HepG2 (cell line): ENCODE results near the gene PSMC3IP. TPM values are rescaled to one million over a fixed set of nuclear protein-coding genes. Genes with fewer than 3 reads are reported as not detected.

Experiments used
- ARNT2 ChIP-seq: sonication (generic); formaldehyde crosslinking; IDR thresholded peaks from 2 replicates; pipeline ENCODE4 v1.8.0; 2022; ENCODE audit warnings: mild to moderate bottlenecking, low read depth, missing genetic modification reagents, moderate library complexity
- GZF1 ChIP-seq: sonication (generic); formaldehyde crosslinking; IDR thresholded peaks from 2 replicates; pipeline ENCODE4 v1.5.1; 2020; ENCODE audit warnings: mild to moderate bottlenecking, missing genetic modification reagents
- HBP1 ChIP-seq: IDR thresholded peaks from 2 replicates; pipeline ENCODE4 v1.6.1; 2016; ENCODE audit warnings: low read depth, control low read depth
- KDM1A ChIP-seq: IDR thresholded peaks from 2 replicates; pipeline ENCODE4 v1.6.1; 2016; ENCODE audit warnings: missing compliant biosample characterization
- MAFF ChIP-seq: IDR thresholded peaks from 2 replicates; pipeline ENCODE4 v1.6.1; 2011; ENCODE audit warnings: low read depth, low read length, improper control_type of control experiment
- NAIF1 ChIP-seq: sonication (generic); formaldehyde crosslinking; IDR thresholded peaks from 2 replicates; pipeline ENCODE4 v1.5.0; 2020; ENCODE audit warnings: mild to moderate bottlenecking, missing genetic modification reagents, borderline replicate concordance
- POGK ChIP-seq: sonication (generic); formaldehyde crosslinking; conservative IDR thresholded peaks from 2 replicates; pipeline ENCODE4 v1.8.0; 2022; ENCODE audit warnings: mild to moderate bottlenecking, moderate library complexity, missing genetic modification reagents
- RBM22 ChIP-seq: fragments of 200-400 bp; formaldehyde crosslinking; optimal IDR thresholded peaks from 2 replicates; pipeline ENCODE3; 2017; ENCODE audit warnings: mild to moderate bottlenecking, low read length, moderate library complexity
- RFX5 ChIP-seq: IDR thresholded peaks from 2 replicates; pipeline ENCODE4 v1.6.1; 2011; ENCODE audit warnings: low read depth, low read length, improper control_type of control experiment
- TBX2 ChIP-seq: sonication (generic); formaldehyde crosslinking; IDR thresholded peaks from 2 replicates; pipeline ENCODE4 v1.5.0; 2020; ENCODE audit warnings: missing genetic modification reagents, mild to moderate bottlenecking, borderline replicate concordance
- ZBTB21 ChIP-seq: sonication (generic); formaldehyde crosslinking; IDR thresholded peaks from 2 replicates; pipeline ENCODE4 v1.4.0; 2020; ENCODE audit warnings: missing genetic modification reagents
- ZC3H4 ChIP-seq: sonication (generic); formaldehyde crosslinking; IDR thresholded peaks from 2 replicates; pipeline ENCODE4 v1.4.0; 2020; ENCODE audit warnings: missing genetic modification reagents, borderline replicate concordance
- ZNF274 ChIP-seq: sonication (generic); formaldehyde crosslinking; IDR thresholded peaks from 2 replicates; pipeline ENCODE4 v1.5.1; 2020; ENCODE audit warnings: mild to moderate bottlenecking, missing genetic modification reagents
- ZSCAN20 ChIP-seq: sonication (generic); formaldehyde crosslinking; IDR thresholded peaks from 2 replicates; pipeline ENCODE4 v1.4.0; 2020; ENCODE audit warnings: missing genetic modification reagents, mild to moderate bottlenecking, borderline replicate concordance
- polyA plus RNA-seq, 8 experiments: library from polyadenylated mRNA; depleted of rRNA in 3 of 8; stranded (reverse) in 7 of 8; unstranded in 1 of 8; fragments of >200 nt; fragmentation: Illumina TruSeq in 4 of 8; extraction: Trizol in 4 of 8; gene quantifications; 2 replicates each; pipeline versions ENCODE4 v1.2.1 to v1.2.3, GENCODE V29; 2011 to 2016; ENCODE audit warnings: low read depth in 4 of 8, missing spikeins in 1 of 8, mixed read lengths in 1 of 8; ENCODE audit not compliant: insufficient read depth in 1 of 8
- total RNA-seq, 5 experiments: library from RNA; depleted of rRNA; stranded (reverse); fragments of >200 nt; fragmentation: Illumina TruSeq; extraction: Trizol; gene quantifications; 2 replicates each; pipeline ENCODE4 v1.2.3, GENCODE V29; 2016; ENCODE audit warnings: low read depth in 1 of 5
- TF ChIP-seq, protein P1 (sequence below): sonication (generic); formaldehyde crosslinking; IDR thresholded peaks from 2 replicates; pipeline ENCODE4; 2020; ENCODE audit warnings: missing genetic modification reagents, mild to moderate bottlenecking, borderline replicate concordance
- TF ChIP-seq, protein P2 (sequence below): sonication (generic); formaldehyde crosslinking; IDR thresholded peaks from 2 replicates; pipeline ENCODE4 v1.4.0; 2020; ENCODE audit warnings: missing genetic modification reagents, low read depth, mild to moderate bottlenecking, borderline replicate concordance
- TF ChIP-seq, protein P3 (sequence below): sonication (generic); formaldehyde crosslinking; IDR thresholded peaks from 2 replicates; pipeline ENCODE4 v1.8.1; 2023; ENCODE audit warnings: mild to moderate bottlenecking, missing genetic modification reagents

Gene PSMC3IP
- total and polyA plus RNA-seq, 2 of the 13 experiments (the other 11 are each of a cell fraction or from before 2014, with no cell fraction given), result 6.5 to 22.4 TPM

DNA sequence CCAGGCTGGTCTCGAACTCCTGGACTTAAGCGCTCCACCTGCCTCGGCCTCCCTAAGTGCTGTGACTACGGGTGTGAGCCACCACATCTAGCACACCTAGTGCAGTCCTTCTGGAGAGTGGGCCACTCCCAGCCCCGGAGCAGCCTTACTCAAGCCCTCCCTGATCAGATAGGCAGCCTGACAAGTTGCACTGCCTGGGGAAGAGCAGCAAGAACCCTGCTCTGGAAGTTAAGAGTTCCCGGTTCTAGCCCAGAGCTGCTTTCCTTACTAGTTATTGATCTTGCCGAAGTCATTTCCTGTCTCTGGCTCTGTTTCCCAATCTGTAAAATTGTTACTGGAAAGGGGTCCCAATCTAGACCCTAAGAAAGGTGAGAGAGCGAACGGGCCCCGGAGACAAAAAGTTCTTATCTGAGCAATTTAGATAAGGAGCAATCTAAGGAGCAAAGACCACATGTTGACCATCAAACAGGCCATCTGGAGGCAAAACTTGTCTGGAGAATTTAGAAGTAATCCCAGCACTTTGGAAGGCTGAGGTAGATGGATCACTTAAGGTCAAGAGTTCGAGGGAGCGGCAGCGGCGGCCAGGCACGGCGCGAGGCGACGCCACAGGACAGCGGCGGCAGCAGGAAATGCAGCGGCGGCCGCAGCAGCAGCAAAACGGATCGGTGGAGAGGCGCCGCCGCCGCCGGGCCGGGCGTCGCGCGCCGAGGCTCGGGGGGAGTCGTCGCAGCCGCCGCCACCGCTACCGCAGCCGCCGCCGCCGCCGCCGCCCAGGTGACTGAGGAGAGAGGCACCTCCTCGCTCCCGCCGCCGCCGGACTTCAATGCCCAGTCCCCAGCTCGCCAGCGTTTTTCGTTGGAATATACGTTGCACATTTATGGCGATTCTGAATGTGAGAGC, 45.8 kb downstream of the PSMC3IP start (continued):
- TF ChIP-seq, protein P1, sequence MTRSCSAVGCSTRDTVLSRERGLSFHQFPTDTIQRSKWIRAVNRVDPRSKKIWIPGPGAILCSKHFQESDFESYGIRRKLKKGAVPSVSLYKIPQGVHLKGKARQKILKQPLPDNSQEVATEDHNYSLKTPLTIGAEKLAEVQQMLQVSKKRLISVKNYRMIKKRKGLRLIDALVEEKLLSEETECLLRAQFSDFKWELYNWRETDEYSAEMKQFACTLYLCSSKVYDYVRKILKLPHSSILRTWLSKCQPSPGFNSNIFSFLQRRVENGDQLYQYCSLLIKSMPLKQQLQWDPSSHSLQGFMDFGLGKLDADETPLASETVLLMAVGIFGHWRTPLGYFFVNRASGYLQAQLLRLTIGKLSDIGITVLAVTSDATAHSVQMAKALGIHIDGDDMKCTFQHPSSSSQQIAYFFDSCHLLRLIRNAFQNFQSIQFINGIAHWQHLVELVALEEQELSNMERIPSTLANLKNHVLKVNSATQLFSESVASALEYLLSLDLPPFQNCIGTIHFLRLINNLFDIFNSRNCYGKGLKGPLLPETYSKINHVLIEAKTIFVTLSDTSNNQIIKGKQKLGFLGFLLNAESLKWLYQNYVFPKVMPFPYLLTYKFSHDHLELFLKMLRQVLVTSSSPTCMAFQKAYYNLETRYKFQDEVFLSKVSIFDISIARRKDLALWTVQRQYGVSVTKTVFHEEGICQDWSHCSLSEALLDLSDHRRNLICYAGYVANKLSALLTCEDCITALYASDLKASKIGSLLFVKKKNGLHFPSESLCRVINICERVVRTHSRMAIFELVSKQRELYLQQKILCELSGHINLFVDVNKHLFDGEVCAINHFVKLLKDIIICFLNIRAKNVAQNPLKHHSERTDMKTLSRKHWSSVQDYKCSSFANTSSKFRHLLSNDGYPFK (CRISPR knock-in tag), result 0 out of 2 replicates have a peak, but pooled peaks have one; percentile 33
- TF ChIP-seq ZBTB21 (CRISPR knock-in tag) (no peak), ZC3H4 (CRISPR knock-in tag) (no peak), RFX5 (no peak), RBM22 (no peak), TBX2 (no peak), ZSCAN20 (CRISPR knock-in tag) (no peak), GZF1 (CRISPR knock-in tag) (no peak), ZNF274 (CRISPR knock-in tag) (0 out of 2 replicates have a peak, but pooled peaks have one; percentile 4), POGK (CRISPR knock-in tag) (peak; percentile 20; the same call in 1 of the 2 replicates), ARNT2 (CRISPR knock-in tag) (no peak), KDM1A (CRISPR knock-in tag) (peak; percentile 81), HBP1 (CRISPR knock-in tag) (no peak), MAFF (no peak), NAIF1 (CRISPR knock-in tag) (no peak)
- TF ChIP-seq, protein P2, sequence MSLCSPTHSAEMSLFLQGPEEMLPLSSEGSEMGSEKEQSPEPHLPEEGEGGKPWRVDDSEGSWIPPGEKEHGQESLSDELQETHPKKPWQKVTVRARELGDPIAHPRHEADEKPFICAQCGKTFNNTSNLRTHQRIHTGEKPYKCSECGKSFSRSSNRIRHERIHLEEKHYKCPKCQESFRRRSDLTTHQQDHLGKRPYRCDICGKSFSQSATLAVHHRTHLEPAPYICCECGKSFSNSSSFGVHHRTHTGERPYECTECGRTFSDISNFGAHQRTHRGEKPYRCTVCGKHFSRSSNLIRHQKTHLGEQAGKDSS (CRISPR knock-in tag), result no peak
- TF ChIP-seq, protein P3, sequence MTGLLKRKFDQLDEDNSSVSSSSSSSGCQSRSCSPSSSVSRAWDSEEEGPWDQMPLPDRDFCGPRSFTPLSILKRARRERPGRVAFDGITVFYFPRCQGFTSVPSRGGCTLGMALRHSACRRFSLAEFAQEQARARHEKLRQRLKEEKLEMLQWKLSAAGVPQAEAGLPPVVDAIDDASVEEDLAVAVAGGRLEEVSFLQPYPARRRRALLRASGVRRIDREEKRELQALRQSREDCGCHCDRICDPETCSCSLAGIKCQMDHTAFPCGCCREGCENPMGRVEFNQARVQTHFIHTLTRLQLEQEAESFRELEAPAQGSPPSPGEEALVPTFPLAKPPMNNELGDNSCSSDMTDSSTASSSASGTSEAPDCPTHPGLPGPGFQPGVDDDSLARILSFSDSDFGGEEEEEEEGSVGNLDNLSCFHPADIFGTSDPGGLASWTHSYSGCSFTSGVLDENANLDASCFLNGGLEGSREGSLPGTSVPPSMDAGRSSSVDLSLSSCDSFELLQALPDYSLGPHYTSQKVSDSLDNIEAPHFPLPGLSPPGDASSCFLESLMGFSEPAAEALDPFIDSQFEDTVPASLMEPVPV (CRISPR knock-in tag), result no peak
